Smooth muscle cell (in vitro differentiated cells): ENCODE measurements around the gene DDX42. TPM values are rescaled to one million over a fixed set of nuclear protein-coding genes. Genes with fewer than 3 reads are reported as not detected.

Experiments
- DNase-seq: peaks from one replicate; lab custom pipeline; 2025; ENCODE audit not compliant: unreplicated experiment; lab: John Stamatoyannopoulos, UW
- H2AFZ ChIP-seq: fragments of 200-600 bp; sonication (generic); 2 replicates; pipeline ENCODE4 v1.6.0; 2016; ENCODE audit warnings: antibody characterized with exemption, low read depth, mild to moderate bottlenecking
- H3F3A ChIP-seq: fragments of 200-600 bp; sonication (generic); 2 replicates; pipeline ENCODE4 v1.6.0; 2017; ENCODE audit warnings: antibody characterized with exemption, low read depth
- H3K27ac ChIP-seq: fragments of 200-600 bp; sonication (generic); 2 replicates; pipeline ENCODE4 v1.5.1; 2016; ENCODE audit warnings: low read depth, mild to moderate bottlenecking
- H3K27me3 ChIP-seq: fragments of 200-600 bp; sonication (generic); 2 replicates; pipeline ENCODE4 v1.6.1; 2016; ENCODE audit warnings: low read depth, mild to moderate bottlenecking
- H3K36me3 ChIP-seq: fragments of 200-600 bp; sonication (generic); 2 replicates; pipeline ENCODE4 v1.5.1; 2016; ENCODE audit warnings: low read depth
- H3K4me1 ChIP-seq: fragments of 200-600 bp; sonication (generic); 2 replicates; pipeline ENCODE4 v1.5.1; 2016; ENCODE audit warnings: low read depth
- H3K4me2 ChIP-seq: fragments of 200-600 bp; sonication (generic); 2 replicates; pipeline ENCODE4 v1.6.0; 2016; ENCODE audit warnings: mild to moderate bottlenecking
- H3K4me3 ChIP-seq: fragments of 200-600 bp; sonication (generic); 2 replicates; pipeline ENCODE4 v1.5.1; 2016; ENCODE audit warnings: mild to moderate bottlenecking
- H3K79me2 ChIP-seq: fragments of 200-600 bp; sonication (generic); 2 replicates; pipeline ENCODE4 v1.6.0; 2016; ENCODE audit warnings: low read depth, mild to moderate bottlenecking
- H3K9ac ChIP-seq: fragments of 200-600 bp; sonication (generic); 2 replicates; pipeline ENCODE4 v1.6.0; 2016; ENCODE audit warnings: low read depth
- H3K9me3 ChIP-seq: fragments of 200-600 bp; sonication (generic); replicated peaks from 2 replicates; pipeline ENCODE4 v1.5.1; 2016; ENCODE audit warnings: low read depth
- H4K20me1 ChIP-seq: fragments of 200-600 bp; sonication (generic); 2 replicates; pipeline ENCODE4 v1.6.0; 2016; ENCODE audit warnings: low read depth
- WGBS: methylation state at CpG from one replicate; pipeline ENCODE4 v1.1.7; 2016; ENCODE audit warnings: low lambda C conversion rate; 5-methylcytosine and 5-hydroxymethylcytosine counted together
- polyA plus RNA-seq: library from polyadenylated mRNA; unstranded; fragments of >200 nt; fragmentation: Nextera tagmentation; extraction: Ambion mirVana; gene quantifications from 2 replicates; pipeline ENCODE4 v1.2.1, GENCODE V29; 2016
- total RNA-seq: library from RNA; depleted of rRNA; stranded (reverse); fragments of >200 nt; gene quantifications from 2 replicates; pipeline ENCODE4 v1.2.3, GENCODE V29; 2014
- TF ChIP-seq, protein P1 (sequence below): fragments of 200-600 bp; sonication (generic); IDR thresholded peaks from 2 replicates; pipeline ENCODE4 v1.5.1; 2017; ENCODE audit warnings: borderline replicate concordance, mild to moderate bottlenecking, antibody characterized with exemption; ENCODE audit not compliant: insufficient read depth, poor library complexity, severe bottlenecking

Gene DDX42
- total and polyA plus RNA-seq, 2 experiments from 2014 or later, result 30.1 to 80.5 TPM

DNA sequence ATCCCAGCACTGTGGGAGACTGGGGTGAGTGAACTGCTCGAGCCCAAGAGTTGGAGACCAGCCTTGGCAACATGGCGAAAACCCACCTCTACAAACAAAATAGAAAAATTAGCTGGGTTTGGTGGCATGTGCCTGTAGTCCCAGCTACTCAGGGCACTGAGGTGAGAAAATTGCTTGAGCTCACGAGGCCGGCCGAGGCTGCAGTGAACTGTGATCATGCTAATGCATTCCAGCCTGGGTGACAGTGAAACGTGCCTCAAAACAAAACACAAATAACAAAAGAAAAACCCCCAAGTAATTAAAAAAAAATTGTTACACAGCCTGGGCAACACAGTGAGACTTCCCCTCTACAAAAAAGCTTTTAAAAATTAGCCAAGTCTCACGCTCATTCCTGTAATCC is 5.5 kb upstream of the DDX42 start:
- Histone ChIP-seq H4K20me1 (peaks cover 74% of the 10 kb centered on the region), H3K9me3 (no peaks in the 10 kb centered on the region), H2AFZ (no peak overlapping the region), H3K9ac (no peak overlapping the region), H3K4me1 (no peaks in the 10 kb centered on the region), H3K4me3 (no peak overlapping the region), H3K36me3 (peaks cover 5% of the 10 kb centered on the region), H3K79me2 (peaks cover 80% of the 10 kb centered on the region), H3F3A (no peaks in the 10 kb centered on the region), H3K27me3 (no peaks in the 10 kb centered on the region), H3K4me2 (no peak overlapping the region), H3K27ac (no peak overlapping the region)
- 91% methylated on average over 7 of the region's 7 CpGs for WGBS
- no peak for DNase-seq
- TF ChIP-seq, protein P1, sequence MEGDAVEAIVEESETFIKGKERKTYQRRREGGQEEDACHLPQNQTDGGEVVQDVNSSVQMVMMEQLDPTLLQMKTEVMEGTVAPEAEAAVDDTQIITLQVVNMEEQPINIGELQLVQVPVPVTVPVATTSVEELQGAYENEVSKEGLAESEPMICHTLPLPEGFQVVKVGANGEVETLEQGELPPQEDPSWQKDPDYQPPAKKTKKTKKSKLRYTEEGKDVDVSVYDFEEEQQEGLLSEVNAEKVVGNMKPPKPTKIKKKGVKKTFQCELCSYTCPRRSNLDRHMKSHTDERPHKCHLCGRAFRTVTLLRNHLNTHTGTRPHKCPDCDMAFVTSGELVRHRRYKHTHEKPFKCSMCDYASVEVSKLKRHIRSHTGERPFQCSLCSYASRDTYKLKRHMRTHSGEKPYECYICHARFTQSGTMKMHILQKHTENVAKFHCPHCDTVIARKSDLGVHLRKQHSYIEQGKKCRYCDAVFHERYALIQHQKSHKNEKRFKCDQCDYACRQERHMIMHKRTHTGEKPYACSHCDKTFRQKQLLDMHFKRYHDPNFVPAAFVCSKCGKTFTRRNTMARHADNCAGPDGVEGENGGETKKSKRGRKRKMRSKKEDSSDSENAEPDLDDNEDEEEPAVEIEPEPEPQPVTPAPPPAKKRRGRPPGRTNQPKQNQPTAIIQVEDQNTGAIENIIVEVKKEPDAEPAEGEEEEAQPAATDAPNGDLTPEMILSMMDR, result no peak

DNA sequence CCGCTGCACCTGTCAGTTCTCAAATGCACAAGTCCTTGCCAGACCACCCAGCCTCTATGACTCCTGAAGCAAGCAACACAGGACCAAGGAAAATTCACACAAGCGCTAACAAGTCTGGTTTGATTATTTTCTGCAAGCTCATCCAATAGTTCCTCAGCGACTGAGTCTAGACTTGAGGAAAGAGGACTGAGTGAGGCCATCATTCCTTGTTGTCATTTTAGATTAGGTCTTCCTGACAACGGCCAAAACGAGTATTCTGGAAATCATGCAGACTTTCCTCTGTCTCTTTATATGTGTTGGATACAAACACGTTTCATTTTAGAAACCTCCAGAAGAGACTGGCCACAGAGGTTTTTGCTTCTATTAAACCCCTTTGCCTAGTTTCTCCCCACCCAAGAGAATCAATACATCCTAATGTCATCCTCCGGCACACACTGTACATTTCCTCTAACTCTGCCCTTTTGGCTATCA is 1.1 kb upstream of the DDX42 start:
- Histone ChIP-seq H3K79me2 (peaks cover 87% of the 10 kb centered on the region), H4K20me1 (peaks cover 79% of the 10 kb centered on the region), H3F3A (no peaks in the 10 kb centered on the region), H3K9ac (peak overlapping the region; percentile 96), H3K27me3 (no peaks in the 10 kb centered on the region), H3K4me1 (peaks cover 9% of the 10 kb centered on the region), H2AFZ (peak overlapping the region; percentile 76), H3K4me2 (peak overlapping the region; percentile 87), H3K27ac (peak overlapping the region; percentile 96), H3K36me3 (no peaks in the 10 kb centered on the region), H3K9me3 (no peaks in the 10 kb centered on the region), H3K4me3 (peak overlapping the region; percentile 85)
- TF ChIP-seq, protein P1, result no peak
- DNase-seq, result no peak
- 9% methylated on average over 7 of the region's 7 CpGs for WGBS

DNA sequence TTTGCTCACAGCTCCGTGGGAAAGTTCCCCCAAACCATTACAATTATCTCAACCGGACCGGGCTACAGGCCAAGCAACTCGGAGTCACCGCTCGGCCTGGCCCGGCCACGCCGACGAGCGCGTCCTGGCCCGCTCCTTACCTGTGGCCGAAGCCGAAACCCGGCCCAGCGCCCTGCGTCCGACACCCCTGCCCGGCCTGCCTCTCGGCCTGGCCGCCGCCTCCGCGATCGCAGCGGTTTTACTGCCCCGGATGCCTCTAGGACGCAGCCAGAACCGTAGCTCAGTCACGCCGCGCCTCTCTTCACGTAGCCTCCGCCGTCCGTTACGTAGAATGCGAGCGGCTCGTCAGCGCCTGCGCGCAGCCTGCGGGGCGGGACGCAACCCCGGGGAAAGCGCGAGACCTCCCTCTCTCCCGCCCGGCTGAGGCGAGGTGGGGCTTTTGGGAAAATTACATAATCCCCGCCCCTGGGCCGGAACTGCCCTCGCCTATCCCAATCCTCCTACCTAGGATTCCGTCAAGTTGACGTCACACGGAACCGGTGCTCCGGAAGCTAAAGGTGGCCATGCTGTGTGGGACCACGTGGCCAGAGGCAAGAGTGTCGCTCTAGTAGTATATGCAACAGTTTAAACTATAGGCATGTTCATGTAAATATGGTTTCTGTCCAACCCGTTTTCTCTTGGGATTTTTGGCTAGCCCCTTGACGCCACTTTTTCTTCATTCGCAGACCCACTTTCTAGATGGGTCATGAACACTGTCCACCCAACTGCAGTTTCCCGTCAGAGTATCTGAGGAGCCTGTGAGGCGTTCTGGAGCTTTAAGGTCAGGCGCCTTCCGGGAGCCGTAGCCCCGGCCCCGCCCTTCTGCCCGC is 464 bp upstream of the DDX42 start, which contains the start of gene CCDC47:
Gene CCDC47 (minus strand): TSS at position 326 of the 869 bp plus-strand sequence. CDS start 7,422 bp downstream, outside the sequence.
- Histone ChIP-seq H3K27me3 (no peaks in the 10 kb centered on the region), H3K9me3 (no peaks in the 10 kb centered on the region), H3K4me3 (peak within 1 kb of the TSS; percentile 85), H2AFZ (peak within 1 kb of the TSS; percentile 76), H3K4me2 (peak within 1 kb of the TSS; percentile 87), H3K27ac (peak within 1 kb of the TSS; percentile 96), H3K9ac (peak within 1 kb of the TSS; percentile 96), H4K20me1 (peaks cover 79% of the 10 kb centered on the region), H3K79me2 (peaks cover 87% of the 10 kb centered on the region), H3K4me1 (peaks cover 9% of the 10 kb centered on the region), H3F3A (no peaks in the 10 kb centered on the region), H3K36me3 (no peaks in the 10 kb centered on the region)
- WGBS, result 1% methylated on average over 72 of the region's 74 CpGs
- DNase-seq, result peak; percentile 93
- TF ChIP-seq, protein P1, result no peak

DNA sequence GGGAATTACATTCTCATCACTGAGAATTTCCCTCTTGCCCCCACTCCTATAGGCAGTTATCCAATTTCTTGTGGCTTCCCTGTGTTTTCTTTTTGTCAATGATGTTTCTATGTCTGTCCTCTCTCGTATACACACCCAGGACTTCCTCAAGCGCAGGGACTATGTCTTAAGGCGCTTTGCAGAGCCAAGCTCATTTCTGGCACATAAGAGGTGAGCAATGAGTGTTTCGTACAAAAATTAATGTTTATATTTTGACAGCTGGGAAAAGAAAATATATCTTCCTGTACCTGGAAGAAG is 947 bp downstream of the DDX42 start:
- peaks cover 80% of the 10 kb centered on the region for H4K20me1 ChIP-seq

More for the DNA sequence above, 947 bp downstream of the DDX42 start:
- TF ChIP-seq, protein P1, result no peak
- H3F3A ChIP-seq, result no peaks in the 10 kb centered on the region
- WGBS, result 12% methylated on average over 4 of the region's 4 CpGs
- H2AFZ ChIP-seq, result no peak overlapping the region
- H3K4me1 ChIP-seq, result peaks cover 9% of the 10 kb centered on the region
- H3K9me3 ChIP-seq, result no peaks in the 10 kb centered on the region
- peak overlapping the region; percentile 96 for H3K27ac ChIP-seq
- no peaks in the 10 kb centered on the region for H3K27me3 ChIP-seq
- H3K36me3 ChIP-seq, result no peaks in the 10 kb centered on the region
- H3K4me2 ChIP-seq, result peak overlapping the region; percentile 87
- H3K9ac ChIP-seq, result peak overlapping the region; percentile 96
- DNase-seq, result no peak
- H3K4me3 ChIP-seq, result peak overlapping the region; percentile 85
- H3K79me2 ChIP-seq, result peaks cover 87% of the 10 kb centered on the region
